ENCODE measurements around the gene G3BP1. TPM values are rescaled to one million over a fixed set of nuclear protein-coding genes. Genes with fewer than 3 reads are reported as not detected.

G3BP1 gene
- total RNA-seq, 4 donors from 2014 or later = 111 to 116 (median 113) TPM

- Histone ChIP-seq H3K27ac (no peak overlapping the region), H3K4me3 (no peak overlapping the region), H3K27me3 (no peaks in the 10 kb centered on the region), H3K9me3 (no peaks in the 10 kb centered on the region), H3K36me3 (peaks cover 11% of the 10 kb centered on the region), H3K4me1 (peaks cover 40% of the 10 kb centered on the region)
- DNase-seq (ENCODE audit: low spot score in 2 of 2) = no peak
- TF ChIP-seq CTCF (IDR thresholded peaks at IDR 0.05) (no peak), POLR2AphosphoS5 (IDR thresholded peaks at IDR 0.05) (no peak), POLR2A (IDR thresholded peaks at IDR 0.05) (no peak), EP300 (IDR thresholded peaks at IDR 0.05) (no peak)
- WGBS = 93% methylated on average over 1 of the region's 1 CpG
Observed at GRCh38 chr5:151743530-151743929, 28.2 kb upstream of the G3BP1 start.

GRCh38 chr5:151745071-151745705 lies 26.6 kb upstream of the G3BP1 start:
- Histone ChIP-seq H3K9me3 (no peaks in the 10 kb centered on the region), H3K27ac (peak overlapping the region; percentile 67), H3K27me3 (no peaks in the 10 kb centered on the region), H3K36me3 (peaks cover 11% of the 10 kb centered on the region), H3K4me3 (no peak overlapping the region), H3K4me1 (peaks cover 38% of the 10 kb centered on the region)
- TF ChIP-seq POLR2A (IDR thresholded peaks at IDR 0.05) = no peak
- peak in 1 of 3 donors; percentile 51 for TF ChIP-seq POLR2AphosphoS5 (IDR thresholded peaks at IDR 0.05)
- peak in 1 of 2 donors; percentile 75 for DNase-seq (ENCODE audit: low spot score in 2 of 2)
- WGBS = 44% methylated on average over 7 of the region's 7 CpGs

GRCh38 chr5:151750121-151750520 lies 21.6 kb upstream of the G3BP1 start:
- DNase-seq (ENCODE audit: low spot score in 2 of 2) = no peak
- no peaks in the 10 kb centered on the region for H3K27me3 ChIP-seq
- H3K27ac ChIP-seq = peak overlapping the region; percentile 1
- no peak overlapping the region for H3K4me3 ChIP-seq
- peaks cover 25% of the 10 kb centered on the region for H3K4me1 ChIP-seq
- H3K9me3 ChIP-seq = no peaks in the 10 kb centered on the region
- H3K36me3 ChIP-seq = peaks cover 9% of the 10 kb centered on the region
- WGBS = 90% methylated on average over 4 of the region's 4 CpGs
- TF ChIP-seq POLR2AphosphoS5 (IDR thresholded peaks at IDR 0.05) (no peak), CTCF (IDR thresholded peaks at IDR 0.05) (no peak), POLR2A (IDR thresholded peaks at IDR 0.05) (no peak), EP300 (IDR thresholded peaks at IDR 0.05) (no peak)

- peaks cover 9% of the 10 kb centered on the region for H3K36me3 ChIP-seq
- no peaks in the 10 kb centered on the region for H3K9me3 ChIP-seq
- 90% methylated on average over 4 of the region's 4 CpGs for WGBS
- no peaks in the 10 kb centered on the region for H3K27me3 ChIP-seq
- TF ChIP-seq POLR2AphosphoS5 (IDR thresholded peaks at IDR 0.05) (no peak), CTCF (IDR thresholded peaks at IDR 0.05) (no peak), POLR2A (IDR thresholded peaks at IDR 0.05) (no peak), EP300 (IDR thresholded peaks at IDR 0.05) (no peak)
- H3K4me3 ChIP-seq = no peak overlapping the region
- H3K4me1 ChIP-seq = peaks cover 15% of the 10 kb centered on the region
- no peak overlapping the region for H3K27ac ChIP-seq
- no peak for DNase-seq (ENCODE audit: low spot score in 2 of 2)
Observed at GRCh38 chr5:151751091-151751490, 20.7 kb upstream of the G3BP1 start.

- Histone ChIP-seq H3K27me3 (no peaks in the 10 kb centered on the region), H3K36me3 (peaks cover 9% of the 10 kb centered on the region), H3K27ac (no peak overlapping the region), H3K9me3 (no peaks in the 10 kb centered on the region), H3K4me1 (peaks cover 12% of the 10 kb centered on the region), H3K4me3 (no peak overlapping the region)
- TF ChIP-seq EP300 (IDR thresholded peaks at IDR 0.05) (no peak), POLR2AphosphoS5 (IDR thresholded peaks at IDR 0.05) (no peak), POLR2A (IDR thresholded peaks at IDR 0.05) (no peak), CTCF (IDR thresholded peaks at IDR 0.05) (no peak)
- DNase-seq (ENCODE audit: low spot score in 2 of 2) = no peak
- WGBS = 100% methylated on average over 3 of the region's 4 CpGs
Observed at GRCh38 chr5:151751593-151751992, 20.2 kb upstream of the G3BP1 start.
